ENCODE measurements around the gene SLC35G6. TPM values are rescaled to one million over a fixed set of nuclear protein-coding genes. Genes with fewer than 3 reads are reported as not detected.

The SLC35G6 gene
- total and polyA plus RNA-seq, 12 donors, result 0.24 TPM; not detected in 11

DNA sequence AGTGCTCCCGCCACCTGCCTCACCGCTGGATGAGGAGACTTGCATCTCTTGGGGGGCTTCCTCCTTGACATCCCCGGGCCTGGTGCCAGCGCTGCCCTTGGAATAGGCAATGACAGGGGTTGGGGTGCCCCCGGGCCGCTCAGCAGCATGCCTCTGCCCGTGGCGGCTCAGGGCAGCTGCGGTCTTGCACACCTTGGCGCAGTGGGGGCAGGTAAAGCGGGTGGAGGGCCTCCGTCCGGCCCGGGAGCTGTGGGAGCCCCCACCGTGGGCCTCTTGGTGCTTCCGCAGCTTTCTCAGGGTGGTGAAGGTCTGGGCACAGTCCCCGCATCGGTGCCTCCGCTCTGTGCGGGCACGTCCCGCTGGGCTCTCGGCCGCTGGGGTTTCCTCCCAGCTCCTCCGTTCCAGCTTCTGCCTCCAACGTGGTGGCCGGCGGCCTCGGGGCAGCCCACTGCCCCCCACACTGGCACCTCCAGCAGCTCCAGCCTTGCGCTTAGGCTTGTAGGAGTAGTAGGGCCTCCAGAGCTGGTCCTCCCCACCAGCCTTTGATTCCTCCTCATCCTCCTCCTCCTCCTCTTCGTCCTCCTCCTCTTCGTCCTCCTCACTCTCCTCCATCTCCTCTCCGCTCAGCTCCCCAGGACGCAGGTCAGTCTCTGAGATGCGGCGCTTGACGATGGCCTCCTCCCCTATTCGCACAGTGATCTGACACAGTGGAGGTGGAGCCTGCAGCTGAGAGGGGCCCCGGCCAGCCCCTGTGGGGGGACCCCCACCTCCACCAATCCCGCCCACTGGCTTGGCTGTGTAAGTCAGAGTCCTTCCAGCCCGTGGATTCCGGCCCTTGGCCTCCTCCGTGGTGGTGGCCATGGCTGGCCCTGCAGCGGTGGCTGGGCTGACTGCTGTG lies 18.5 kb upstream of the SLC35G6 start:
- H3K27ac ChIP-seq, result peak overlapping the region in 1 of 5 donors; percentile 34
- WGBS, 4 donors, result 83 to 88% (median 86%) methylated on average over 15 to 44 of the region's 44 CpGs

GRCh38 chr17:7463372-7463846 lies 17.8 kb upstream of the SLC35G6 start:
- Histone ChIP-seq H3K27ac (peak overlapping the region in 1 of 5 donors; percentile 34), H3K36me3 (replicated peaks in 1 of 2) (peaks cover 0 to 43% of the 10 kb centered on the region in 2 donors)
- WGBS, 4 donors, result 83 to 94% (median 85%) methylated on average over 5 to 14 of the region's 14 CpGs

More for the DNA sequence above, 18.5 kb upstream of the SLC35G6 start:
- intact Hi-C loops (cut with DNase I), result no loop called here
- no peaks in the 10 kb centered on the region for H3K27me3 ChIP-seq
- H3K4me1 ChIP-seq (replicated peaks in 1 of 2), result peaks cover 20 to 22% of the 10 kb centered on the region in 2 donors
- DNase-seq, result no peak
- H3K9me3 ChIP-seq (replicated peaks in 1 of 3), result no peaks in the 10 kb centered on the region
- TF ChIP-seq POLR2A (IDR thresholded peaks at IDR 0.05) (no peak), CTCF (IDR thresholded peaks at IDR 0.05) (no peak)
- H3K4me3 ChIP-seq, result no peak overlapping the region
- H3K36me3 ChIP-seq (replicated peaks in 1 of 2), result peaks cover 0 to 43% of the 10 kb centered on the region in 2 donors

DNA sequence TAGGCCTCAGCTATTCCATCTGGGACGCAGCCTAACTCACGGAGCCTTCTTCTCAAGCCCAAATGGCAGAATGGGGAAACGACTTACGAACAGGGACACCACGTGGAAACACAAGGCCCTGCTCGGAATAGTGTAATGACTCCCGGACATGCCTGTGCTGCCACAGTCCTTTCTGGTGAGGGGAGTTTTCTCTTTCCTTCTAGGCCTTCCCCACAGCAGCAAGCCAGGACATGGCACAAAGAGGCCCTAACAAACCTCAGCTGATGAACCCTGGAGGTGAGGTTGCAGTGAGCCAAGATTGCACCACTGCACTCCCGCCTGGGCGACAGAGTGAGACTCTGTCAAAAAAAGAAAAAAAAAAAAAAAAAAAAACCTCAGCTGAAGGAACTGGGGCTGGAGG lies 17.2 kb upstream of the SLC35G6 start:
- DNase-seq, result no peak

More at GRCh38 chr17:7463372-7463846, 17.8 kb upstream of the SLC35G6 start:
- TF ChIP-seq POLR2A (IDR thresholded peaks at IDR 0.05), result no peak
- no peak for TF ChIP-seq CTCF (IDR thresholded peaks at IDR 0.05)
- intact Hi-C loops (cut with DNase I), result no loop called here
- Histone ChIP-seq H3K4me3 (no peak overlapping the region), H3K4me1 (replicated peaks in 1 of 2) (peaks cover 20 to 24% of the 10 kb centered on the region in 2 donors), H3K27me3 (no peaks in the 10 kb centered on the region), H3K9me3 (replicated peaks in 1 of 3) (no peaks in the 10 kb centered on the region)
- no peak for DNase-seq

More for the DNA sequence above, 17.2 kb upstream of the SLC35G6 start:
- 83 to 92% (median 88%) methylated on average over 9 of the region's 9 CpGs for WGBS, 4 donors
- Histone ChIP-seq H3K27me3 (no peaks in the 10 kb centered on the region), H3K9me3 (replicated peaks in 1 of 3) (no peaks in the 10 kb centered on the region), H3K27ac (no peak overlapping the region), H3K4me3 (no peak overlapping the region), H3K36me3 (replicated peaks in 1 of 2) (peaks cover 0 to 43% of the 10 kb centered on the region in 2 donors), H3K4me1 (replicated peaks in 1 of 2) (peaks cover 20 to 24% of the 10 kb centered on the region in 2 donors)
- intact Hi-C loops (cut with DNase I), result no loop called here
- TF ChIP-seq CTCF (IDR thresholded peaks at IDR 0.05) (no peak), POLR2A (IDR thresholded peaks at IDR 0.05) (no peak)
